ENCODE results near the gene PSMD11. TPM values are rescaled to one million over a fixed set of nuclear protein-coding genes. Genes with fewer than 3 reads are reported as not detected.

The PSMD11 gene
- total and polyA plus RNA-seq, 2 donors (not counting 3 experiments of a cell fraction or from before 2014, with no cell fraction given), result 59.4 to 153 TPM

- no TSS peak for BruUV-seq (replicated peaks)
- Histone ChIP-seq H3K4me3 (replicated peaks in 1 of 3; ENCODE audit: insufficient read depth in 1 of 3, low read depth in 1 of 3, low read length in 3 of 3) (peak overlapping the region in 1 of 3 experiments; percentile 80), H3K36me3 (ENCODE audit: control insufficient read depth in 2 of 2, extremely low read depth in 1 of 2, insufficient read depth in 2 of 2, low read length in 2 of 2) (peaks cover under 1 to 9% of the 10 kb centered on the region in 2 experiments), H3K9me3 (replicated peaks; ENCODE audit: control insufficient read depth, insufficient read depth, low read length) (no peaks in the 10 kb centered on the region), H2AFZ (ENCODE audit: low read depth, low read length) (no peak overlapping the region), H3K27ac (ENCODE audit: insufficient read depth, low read depth, low read length) (peak overlapping the region; percentile 29), H3K9me1 (replicated peaks; ENCODE audit: control insufficient read depth, extremely low read depth, insufficient read depth, low read length) (no peaks in the 10 kb centered on the region), H4K20me1 (replicated peaks; ENCODE audit: control insufficient read depth, extremely low read depth, insufficient read depth, low read length) (no peaks in the 10 kb centered on the region), H3K79me2 (ENCODE audit: control insufficient read depth, insufficient read depth, low read length) (peaks cover 57% of the 10 kb centered on the region), H3K4me1 (ENCODE audit: control insufficient read depth, extremely low read depth, insufficient read depth, low read length) (peaks cover 18% of the 10 kb centered on the region), H3K4me2 (ENCODE audit: insufficient read depth, low read length) (peak overlapping the region; percentile 95), H3K27me3 (ENCODE audit: control insufficient read depth in 2 of 2, insufficient read depth in 2 of 2, low read length in 2 of 2) (peaks cover 10% of the 10 kb centered on the region in 2 experiments), H3K9ac (replicated peaks; ENCODE audit: extremely low read depth, insufficient read depth, low read length) (peak overlapping the region; percentile 89)
- dilution Hi-C loops (cut with MboI; ENCODE audit: extremely low pct_ligation_motif_present, low sequenced_read_pairs), result no loop called here
- ChIA-PET CTCF (interaction anchor here (4.5 kb wide), 1 partner anchor 16 kb away, joined by 28 read pairs; no protein-coding TSS in a partner anchor), POLR2A (no interaction called here)
- intact Hi-C loops (cut with micrococcal nuclease), result no loop called here
- DNase-seq (ENCODE audit: low read depth, low spot score), result no peak
- TF ChIP-seq POLR2AphosphoS5 (IDR thresholded peaks at IDR 0.05; ENCODE audit: insufficient read depth, low read depth, low read length) (no peak), GATA2 (IDR thresholded peaks at IDR 0.05; ENCODE audit: insufficient read depth, insufficient read length, low read depth, low read length) (no peak), MAX (IDR thresholded peaks at IDR 0.05; ENCODE audit: insufficient read depth, insufficient read length) (no peak), CTCF (IDR thresholded peaks at IDR 0.05; ENCODE audit: extremely low read depth in 1 of 2, insufficient read depth in 1 of 2, low read depth in 1 of 2, low read length in 2 of 2) (no peak)
- no peak for FAIRE-seq
These were observed 1.7 kb downstream of the PSMD11 start for GRCh38 chr17:32445971-32446370.

- Histone ChIP-seq H3K4me3 (replicated peaks in 1 of 3; ENCODE audit: insufficient read depth in 1 of 3, low read depth in 1 of 3, low read length in 3 of 3) (no peak overlapping the region), H3K9ac (replicated peaks; ENCODE audit: extremely low read depth, insufficient read depth, low read length) (no peak overlapping the region), H3K79me2 (ENCODE audit: control insufficient read depth, insufficient read depth, low read length) (peaks cover 64% of the 10 kb centered on the region), H3K27ac (ENCODE audit: insufficient read depth, low read depth, low read length) (no peak overlapping the region), H3K4me2 (ENCODE audit: insufficient read depth, low read length) (no peak overlapping the region), H3K36me3 (ENCODE audit: control insufficient read depth in 2 of 2, extremely low read depth in 1 of 2, insufficient read depth in 2 of 2, low read length in 2 of 2) (peaks cover 6 to 13% of the 10 kb centered on the region in 2 experiments), H2AFZ (ENCODE audit: low read depth, low read length) (no peak overlapping the region), H3K27me3 (ENCODE audit: control insufficient read depth in 2 of 2, insufficient read depth in 2 of 2, low read length in 2 of 2) (peaks cover 5% of the 10 kb centered on the region in 2 experiments), H4K20me1 (replicated peaks; ENCODE audit: control insufficient read depth, extremely low read depth, insufficient read depth, low read length) (no peaks in the 10 kb centered on the region), H3K4me1 (ENCODE audit: control insufficient read depth, extremely low read depth, insufficient read depth, low read length) (peaks cover 18% of the 10 kb centered on the region), H3K9me1 (replicated peaks; ENCODE audit: control insufficient read depth, extremely low read depth, insufficient read depth, low read length) (no peaks in the 10 kb centered on the region), H3K9me3 (replicated peaks; ENCODE audit: control insufficient read depth, insufficient read depth, low read length) (no peaks in the 10 kb centered on the region)
- FAIRE-seq (no peak), DNase-seq (ENCODE audit: low read depth, low spot score) (no peak)
- no peak for TF ChIP-seq CTCF (IDR thresholded peaks at IDR 0.05; ENCODE audit: extremely low read depth in 1 of 2, insufficient read depth in 1 of 2, low read depth in 1 of 2, low read length in 2 of 2)
- TF ChIP-seq GATA2 (IDR thresholded peaks at IDR 0.05; ENCODE audit: insufficient read depth, insufficient read length, low read depth, low read length), result no peak
- TF ChIP-seq JUN (IDR thresholded peaks at IDR 0.05; ENCODE audit: borderline replicate concordance, insufficient read depth, insufficient read length, low read depth), result no peak
- dilution Hi-C loops (cut with MboI; ENCODE audit: extremely low pct_ligation_motif_present, low sequenced_read_pairs), result no loop called here
- intact Hi-C loops (cut with micrococcal nuclease), result no loop called here
- no TSS peak for BruUV-seq (replicated peaks)
- ChIA-PET POLR2A (no interaction called here), CTCF (interaction anchor here (4.5 kb wide), 1 partner anchor 15 kb away, joined by 28 read pairs; no protein-coding TSS in a partner anchor)
These were observed 2.6 kb downstream of the PSMD11 start for GRCh38 chr17:32446949-32447348.
